Calu3 (cell line): Measurements from ENCODE around the gene CD276. TPM values are rescaled to one million over a fixed set of nuclear protein-coding genes. Genes with fewer than 3 reads are reported as not detected.

Experiments used
- BruUV-seq: library from RNA; stranded (reverse); fragments of 400-500 nt; replicated peaks from 2 replicates; lab custom pipeline; 2021; lab: Mats Ljungman, UMichigan
- CTCF ChIA-PET: fragments of 300-600 bp; sonication (Branson Sonifier 250); formaldehyde crosslinking; loops from one replicate; lab custom pipeline; 2022; ENCODE audit warnings: antibody characterized with exemption; lab: Charles Lee
- DNase-seq: peaks from one replicate; pipeline ENCODE4 v3.0.0; 2022
- H3K27ac Mint-ChIP-seq: one replicate; pipeline ENCODE4 v1.8.0; 2022; ENCODE audit warnings: mixed read lengths; ENCODE audit not compliant: unreplicated experiment
- H3K27me3 Mint-ChIP-seq: one replicate; pipeline ENCODE4 v1.8.0; 2022; ENCODE audit warnings: mixed read lengths; ENCODE audit not compliant: unreplicated experiment
- H3K36me3 Mint-ChIP-seq: one replicate; pipeline ENCODE4 v1.8.0; 2022; ENCODE audit warnings: mild to moderate bottlenecking, moderate library complexity, mixed read lengths; ENCODE audit not compliant: insufficient read depth, unreplicated experiment
- H3K4me1 Mint-ChIP-seq: one replicate; pipeline ENCODE4 v1.8.0; 2022; ENCODE audit warnings: mild to moderate bottlenecking, low read depth, mixed read lengths; ENCODE audit not compliant: unreplicated experiment
- H3K4me3 Mint-ChIP-seq: one replicate; pipeline ENCODE4 v1.8.0; 2022; ENCODE audit warnings: mild to moderate bottlenecking, low read depth, moderate library complexity, mixed read lengths; ENCODE audit not compliant: unreplicated experiment
- H3K9me3 Mint-ChIP-seq: one replicate; pipeline ENCODE4 v1.8.0; 2022; ENCODE audit warnings: low read depth, mixed read lengths; ENCODE audit not compliant: unreplicated experiment
- intact Hi-C: fragments of 100-400 bp; cut with micrococcal nuclease; formaldehyde crosslinking; loops from one replicate; pipeline ENCODE4 v1.10.0; 2022; ENCODE audit not compliant: unreplicated experiment
- total RNA-seq: library from RNA; stranded (reverse); gene quantifications from 2 replicates; pipeline ENCODE4 v1.2.3, GENCODE V29; 2022
- TF ChIP-seq, protein P1 (sequence below): fragments of 200-600 bp; IDR thresholded peaks from one replicate; pipeline ENCODE4 v1.8.0; 2022; ENCODE audit warnings: antibody characterized with exemption; ENCODE audit not compliant: unreplicated experiment

Gene CD276
- total RNA-seq, 1 experiment from 2014 or later = 84.6 TPM

DNA sequence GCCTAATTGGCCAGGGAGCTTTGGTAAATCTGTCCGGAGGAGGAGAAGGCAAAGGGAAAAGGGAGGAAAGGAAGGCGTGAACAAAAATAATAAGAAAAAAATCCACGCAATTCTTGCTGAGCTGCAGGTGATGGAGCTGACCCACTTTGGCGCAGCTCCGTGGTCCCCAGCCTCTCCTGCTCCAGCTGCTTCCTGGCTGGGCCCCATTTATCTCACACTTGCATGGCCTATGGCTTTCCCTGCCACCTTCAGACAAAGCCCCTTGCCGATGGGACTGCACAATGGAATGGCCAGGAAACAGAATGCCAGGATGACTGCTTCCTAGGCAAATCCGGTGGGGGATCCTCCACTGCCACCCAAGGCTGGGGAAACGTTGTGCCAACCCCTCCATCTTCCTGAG lies 62.1 kb downstream of the CD276 start:
- no peak for DNase-seq
- CTCF ChIA-PET = interaction anchor here (0.9 kb wide), 1 partner anchor 20 kb away, joined by 5 read pairs; no protein-coding TSS in a partner anchor
- BruUV-seq = no TSS peak
- H3K27ac Mint-ChIP-seq = no peak overlapping the region
- no peaks in the 10 kb centered on the region for H3K36me3 Mint-ChIP-seq
- H3K4me3 Mint-ChIP-seq = no peak overlapping the region
- intact Hi-C loops = no loop called here
- peaks cover 4% of the 10 kb centered on the region for H3K4me1 Mint-ChIP-seq
- TF ChIP-seq, protein P1, sequence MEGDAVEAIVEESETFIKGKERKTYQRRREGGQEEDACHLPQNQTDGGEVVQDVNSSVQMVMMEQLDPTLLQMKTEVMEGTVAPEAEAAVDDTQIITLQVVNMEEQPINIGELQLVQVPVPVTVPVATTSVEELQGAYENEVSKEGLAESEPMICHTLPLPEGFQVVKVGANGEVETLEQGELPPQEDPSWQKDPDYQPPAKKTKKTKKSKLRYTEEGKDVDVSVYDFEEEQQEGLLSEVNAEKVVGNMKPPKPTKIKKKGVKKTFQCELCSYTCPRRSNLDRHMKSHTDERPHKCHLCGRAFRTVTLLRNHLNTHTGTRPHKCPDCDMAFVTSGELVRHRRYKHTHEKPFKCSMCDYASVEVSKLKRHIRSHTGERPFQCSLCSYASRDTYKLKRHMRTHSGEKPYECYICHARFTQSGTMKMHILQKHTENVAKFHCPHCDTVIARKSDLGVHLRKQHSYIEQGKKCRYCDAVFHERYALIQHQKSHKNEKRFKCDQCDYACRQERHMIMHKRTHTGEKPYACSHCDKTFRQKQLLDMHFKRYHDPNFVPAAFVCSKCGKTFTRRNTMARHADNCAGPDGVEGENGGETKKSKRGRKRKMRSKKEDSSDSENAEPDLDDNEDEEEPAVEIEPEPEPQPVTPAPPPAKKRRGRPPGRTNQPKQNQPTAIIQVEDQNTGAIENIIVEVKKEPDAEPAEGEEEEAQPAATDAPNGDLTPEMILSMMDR = no peak
- peaks cover 84% of the 10 kb centered on the region for H3K27me3 Mint-ChIP-seq
- no peaks in the 10 kb centered on the region for H3K9me3 Mint-ChIP-seq

DNA sequence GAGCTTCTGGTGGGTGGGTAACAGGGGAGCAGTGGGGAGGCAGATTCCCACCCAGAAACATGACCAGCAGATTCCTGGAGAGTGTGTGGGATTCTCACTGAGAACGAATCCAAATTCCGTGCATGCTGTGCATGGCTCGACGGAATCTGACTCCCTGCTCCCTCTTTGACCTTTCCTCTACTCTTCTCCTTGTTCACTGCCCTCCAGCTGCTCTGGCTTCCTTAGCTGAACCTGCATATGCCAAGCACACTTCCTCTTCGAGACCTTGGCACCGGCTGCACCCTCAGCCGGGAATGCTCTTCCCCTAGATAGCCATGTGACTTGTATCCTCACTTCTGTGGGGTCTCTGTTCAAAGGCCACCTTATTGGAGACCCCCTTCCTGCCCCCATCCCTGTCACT lies 62.7 kb downstream of the CD276 start:
- Mint-ChIP-seq H3K9me3 (no peaks in the 10 kb centered on the region), H3K27ac (no peak overlapping the region), H3K27me3 (peaks cover 84% of the 10 kb centered on the region), H3K4me3 (no peak overlapping the region), H3K4me1 (no peaks in the 10 kb centered on the region), H3K36me3 (no peaks in the 10 kb centered on the region)
- CTCF ChIA-PET = no interaction called here
- TF ChIP-seq, protein P1 = no peak
- BruUV-seq = no TSS peak
- DNase-seq = no peak
- intact Hi-C loops = no loop called here

DNA sequence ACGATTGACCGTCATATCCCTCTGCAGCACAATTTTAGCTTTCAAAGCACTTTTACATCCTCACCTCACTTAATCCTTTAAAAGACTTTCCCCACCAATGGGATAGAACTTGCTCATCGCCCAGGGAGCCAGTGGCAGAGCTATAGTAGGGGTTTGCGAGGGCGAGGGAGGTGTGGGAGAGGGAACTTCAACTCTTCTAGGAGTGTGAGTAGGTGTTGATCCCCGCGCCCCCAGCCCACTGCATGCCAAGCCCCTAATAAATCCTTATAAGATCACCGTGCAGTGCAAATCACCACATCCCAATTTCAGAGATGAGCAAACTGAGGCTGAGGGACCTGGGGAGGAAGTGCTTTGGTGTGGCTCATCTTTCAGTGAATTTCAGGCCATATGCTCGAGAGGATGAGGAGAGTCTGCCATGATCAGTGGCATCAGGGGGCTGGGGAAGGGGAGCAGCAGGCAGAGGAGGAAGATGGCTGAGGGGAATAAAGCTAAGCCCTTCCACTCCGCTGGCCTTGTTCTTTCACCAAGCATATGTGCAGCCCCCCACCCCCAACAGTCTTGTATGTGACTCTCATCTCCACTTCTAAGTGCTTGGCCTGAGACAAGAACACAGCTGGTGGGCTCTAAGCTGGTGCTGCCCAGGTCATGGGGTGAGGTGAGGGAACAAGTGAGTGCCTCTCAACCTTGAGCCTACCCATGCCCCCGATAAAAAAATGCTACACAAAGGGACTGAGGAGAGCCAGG lies 63.8 kb downstream of the CD276 start:
- no peaks in the 10 kb centered on the region for H3K36me3 Mint-ChIP-seq
- CTCF ChIA-PET = interaction anchor here (0.6 kb wide), 2 partner anchors 51 to 90 kb away, joined by 3 to 4 read pairs; no protein-coding TSS in a partner anchor
- no peaks in the 10 kb centered on the region for H3K9me3 Mint-ChIP-seq
- H3K4me1 Mint-ChIP-seq = no peaks in the 10 kb centered on the region
- no peak overlapping the region for H3K4me3 Mint-ChIP-seq
- intact Hi-C loops = no loop called here
- peaks cover 81% of the 10 kb centered on the region for H3K27me3 Mint-ChIP-seq
- DNase-seq = no peak
- BruUV-seq = no TSS peak
- no peak overlapping the region for H3K27ac Mint-ChIP-seq
- TF ChIP-seq, protein P1 = no peak

DNA sequence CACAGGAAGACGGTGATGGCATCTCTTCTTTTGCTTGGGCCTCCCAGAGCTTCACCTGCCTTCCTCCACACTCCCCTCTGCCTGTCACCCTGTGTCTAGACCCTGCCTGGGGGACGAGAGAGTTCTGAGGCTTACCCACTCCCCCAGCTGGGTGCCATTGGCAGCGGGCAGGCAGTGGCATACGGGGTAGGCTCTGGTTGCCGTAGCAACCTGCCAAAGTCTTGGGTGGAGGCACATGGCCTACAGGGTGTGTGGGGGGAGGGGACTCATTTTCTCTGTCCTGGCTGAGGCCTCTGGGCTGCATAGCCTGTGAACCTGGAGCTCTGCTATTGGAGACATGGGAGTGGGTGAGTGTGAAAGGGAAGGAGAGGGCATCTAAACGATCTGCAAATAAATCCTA lies 64.5 kb downstream of the CD276 start:
- no TSS peak for BruUV-seq
- TF ChIP-seq, protein P1 = no peak
- no peak for DNase-seq
- Mint-ChIP-seq H3K27me3 (peaks cover 88% of the 10 kb centered on the region), H3K9me3 (no peaks in the 10 kb centered on the region), H3K36me3 (no peaks in the 10 kb centered on the region), H3K4me1 (no peaks in the 10 kb centered on the region), H3K4me3 (no peak overlapping the region), H3K27ac (no peak overlapping the region)
- intact Hi-C loops = no loop called here
- CTCF ChIA-PET = interaction anchor here (0.6 kb wide), 2 partner anchors 52 to 89 kb away, joined by 3 to 4 read pairs; no protein-coding TSS in a partner anchor
